Stimulated activated CD8-positive, alpha-beta memory T cell treated with anti-CD3 and anti-CD28 coated beads, Interleukin-15, amount 100 ng/mL, for 1 hour (primary cell): Measurements from ENCODE around the gene DNAH8.
"Not testable (repeated sequence)": the region's sequence is repeated elsewhere in the genome, so short reads cannot be mapped to it uniquely, and the experiment has no call there.

Experiments used
- DNase-seq: peaks from one replicate; pipeline ENCODE4 v3.0.0-alpha.2; 2020; ENCODE audit warnings: low read depth

DNAH8 gene

GRCh38 chr6:38715016-38715689, at the start of gene DNAH8:
DNAH8 (plus strand) TSS chr6:38715311; CDS start chr6:38722810, 7,499 bp downstream.
- DNase-seq, result no peak

- no peak for DNase-seq
These were observed 43.1 kb upstream of the DNAH8 start for GRCh38 chr6:38671885-38672467.

- DNase-seq, result no peak
These were observed 41.5 kb upstream of the DNAH8 start for GRCh38 chr6:38673397-38674165.

GRCh38 chr6:38676236-38676973, 38.7 kb upstream of the DNAH8 start:
- DNase-seq, result no peak

- DNase-seq, result no peak
These were observed 38.1 kb upstream of the DNAH8 start for GRCh38 chr6:38676974-38677544.

- DNase-seq, result no peak
These were observed 36.8 kb upstream of the DNAH8 start for GRCh38 chr6:38678178-38678760.

GRCh38 chr6:38679668-38680067, 35.4 kb upstream of the DNAH8 start:
- DNase-seq, result no peak

GRCh38 chr6:38681850-38682249, 33.3 kb upstream of the DNAH8 start:
- DNase-seq, result no peak

GRCh38 chr6:38684237-38684636, 30.9 kb upstream of the DNAH8 start:
- DNase-seq, result no peak

- no peak for DNase-seq
These were observed 30.2 kb upstream of the DNAH8 start for GRCh38 chr6:38684904-38685303.

- no peak for DNase-seq
These were observed 28.7 kb upstream of the DNAH8 start for GRCh38 chr6:38686270-38687042.

GRCh38 chr6:38687043-38687353, 28.1 kb upstream of the DNAH8 start:
- no peak for DNase-seq

GRCh38 chr6:38687549-38687948, 27.6 kb upstream of the DNAH8 start:
- no peak for DNase-seq

- DNase-seq, result no peak
These were observed 26.5 kb upstream of the DNAH8 start for GRCh38 chr6:38688579-38689087.

- DNase-seq, result no peak
These were observed 19.7 kb upstream of the DNAH8 start for GRCh38 chr6:38695227-38695900.

GRCh38 chr6:38695933-38696332, 19.2 kb upstream of the DNAH8 start:
- no peak for DNase-seq

- no peak for DNase-seq
These were observed 18.8 kb upstream of the DNAH8 start for GRCh38 chr6:38696345-38696744.

GRCh38 chr6:38697846-38698245, 17.3 kb upstream of the DNAH8 start:
- no peak for DNase-seq

- not testable (repeated sequence) for DNase-seq
These were observed 15.4 kb upstream of the DNAH8 start for GRCh38 chr6:38699702-38700101.

GRCh38 chr6:38701551-38701950, 13.6 kb upstream of the DNAH8 start:
- DNase-seq, result no peak
